K562 (cell line): ENCODE measurements around the gene RASGRP2. TPM values are rescaled to one million over a fixed set of nuclear protein-coding genes. Genes with fewer than 3 reads are reported as not detected.

Source experiments
- ATAC-seq: fragments of 200-7000 bp; cut with Tn5 transposase; 3 replicates; pipeline ENCODE4 v1.9.1; 2020; ENCODE audit warnings: moderate library complexity
- BruUV-seq: library from RNA; stranded (reverse); fragments of 400-500 nt; replicated peaks from 2 replicates; lab custom pipeline; 2021; lab: Mats Ljungman, UMichigan
- CTCF ChIA-PET: fragments of 300-600 bp; formaldehyde crosslinking; extraction: SDS; loops from one replicate; lab custom pipeline; 2021; ENCODE audit warnings: low intra/inter-chr PET ratio; lab: Yijun Ruan, JAX
- POLR2A ChIA-PET: fragments of 300-600, 350-650 bp; sonication (Branson Sonifier 250); formaldehyde crosslinking; extraction: SDS; loops from one replicate; lab custom pipeline; 2021; ENCODE audit warnings: antibody characterized with exemption, inconsistent platforms; lab: Yijun Ruan, JAX
- DNase-seq, 4 experiments: peaks; one replicate each; pipeline versions ENCODE4 v3.0.0 to v3.0.0-alpha.2; 2011 to 2018; ENCODE audit warnings: low spot score in 3 of 4, mixed read lengths in 3 of 4; ENCODE audit errors: extremely low read depth in 1 of 4
- FAIRE-seq: peaks from 2 replicates; lab custom pipeline; 2011; peaks lifted over from hg19 to GRCh38; lab: Jason Lieb, UNC
- H2AFZ ChIP-seq: 2 replicates; pipeline ENCODE4 v1.6.0; 2011; ENCODE audit warnings: low read depth, low read length, control low read depth, inconsistent platforms
- H3K27ac ChIP-seq: fragments of 200-600 bp; 3 replicates; pipeline ENCODE4 v1.8.0; 2011; ENCODE audit warnings: low read depth, mild to moderate bottlenecking, control low read depth, inconsistent platforms, low read length, moderate library complexity, mixed read lengths; ENCODE audit errors: extremely low read depth
- H3K27me3 ChIP-seq, 2 experiments: fragments of 300-600 bp in 1 of 2; 2 replicates in 1 of 2; 3 replicates in 1 of 2; pipeline versions ENCODE4 v1.6.0 to v1.8.0; 2011; ENCODE audit warnings: inconsistent platforms in 2 of 2, low read length in 2 of 2, mild to moderate bottlenecking in 1 of 2, mixed read lengths in 1 of 2, moderate library complexity in 1 of 2; ENCODE audit not compliant: control insufficient read depth in 2 of 2, insufficient read depth in 2 of 2
- H3K36me3 ChIP-seq: fragments of 300-600 bp; 3 replicates; pipeline ENCODE4 v1.8.0; 2011; ENCODE audit warnings: mild to moderate bottlenecking, low read length, inconsistent platforms; ENCODE audit not compliant: control insufficient read depth, insufficient read depth
- H3K4me1 ChIP-seq, 2 experiments: fragments of 200-600 bp in 1 of 2; replicated peaks in 1 of 2; 2 replicates in 1 of 2; 3 replicates in 1 of 2; pipeline versions ENCODE4 v1.5.1 to v1.8.0; 2011; ENCODE audit warnings: inconsistent platforms in 2 of 2, low read length in 2 of 2, mild to moderate bottlenecking in 1 of 2, mixed read lengths in 1 of 2, moderate library complexity in 1 of 2; ENCODE audit not compliant: control insufficient read depth in 2 of 2, insufficient read depth in 2 of 2
- H3K4me2 ChIP-seq: 2 replicates; pipeline ENCODE4 v1.6.1; 2011; ENCODE audit warnings: low read length, control low read depth, inconsistent platforms, mixed read lengths; ENCODE audit not compliant: insufficient read depth
- H3K4me3 ChIP-seq: fragments of 200-600 bp; sonication (generic), shearing (Covaris generic); 2 replicates; pipeline ENCODE4 v1.5.1; 2016; ENCODE audit warnings: control low read depth, inconsistent platforms
- H3K79me2 ChIP-seq: fragments of 200-600 bp; 3 replicates; pipeline ENCODE4 v1.8.0; 2011; ENCODE audit warnings: low read length, inconsistent platforms; ENCODE audit not compliant: control insufficient read depth, insufficient read depth
- H3K9ac ChIP-seq, 2 experiments: 2 replicates each; pipeline versions ENCODE4 v1.6.0 to v1.6.1; 2011; ENCODE audit warnings: low read depth in 2 of 2, low read length in 2 of 2, control low read depth in 1 of 2, inconsistent platforms in 1 of 2, mild to moderate bottlenecking in 1 of 2, mixed read lengths in 1 of 2; ENCODE audit not compliant: insufficient read depth in 1 of 2
- H3K9me1 ChIP-seq: one replicate; pipeline ENCODE4 v1.6.0; 2011; ENCODE audit warnings: inconsistent platforms, mild to moderate bottlenecking, low read length, moderate library complexity; ENCODE audit not compliant: control insufficient read depth, insufficient read depth
- H3K9me3 ChIP-seq: replicated peaks from 2 replicates; pipeline ENCODE4 v1.5.1; 2011; ENCODE audit warnings: low read depth, low read length, inconsistent platforms; ENCODE audit not compliant: control insufficient read depth, insufficient read depth
- H4K20me1 ChIP-seq: replicated peaks from 2 replicates; pipeline ENCODE4 v1.6.1; 2011; ENCODE audit warnings: low read length, inconsistent platforms, mixed read lengths; ENCODE audit not compliant: control insufficient read depth, insufficient read depth
- RCOR1 ChIP-seq, 2 experiments: IDR thresholded peaks; 2 replicates each; pipeline ENCODE4 v1.6.1; 2012; ENCODE audit warnings: low read depth in 2 of 2, low read length in 2 of 2, borderline replicate concordance in 1 of 2, improper control_type of control experiment in 1 of 2
- YBX1 ChIP-seq: fragments of 450-650 bp; IDR thresholded peaks from 2 replicates; pipeline ENCODE4 v1.7.1; 2016; ENCODE audit warnings: mild to moderate bottlenecking
- ZNF3 ChIP-seq: fragments of 250-450 bp; sonication (Bioruptor Pico); IDR thresholded peaks from 2 replicates; pipeline ENCODE4 v1.5.0; 2021; ENCODE audit warnings: mild to moderate bottlenecking, moderate library complexity
- ZNF324 ChIP-seq: fragments of 250-450 bp; sonication (Bioruptor Pico); IDR thresholded peaks from 2 replicates; pipeline ENCODE4 v1.4.0; 2020; ENCODE audit warnings: mild to moderate bottlenecking
- ZNF707 ChIP-seq: fragments of 250-450 bp; sonication (Bioruptor Pico); conservative IDR thresholded peaks from 2 replicates; pipeline ENCODE4 v1.8.0; 2022; ENCODE audit warnings: inconsistent platforms, mild to moderate bottlenecking, moderate library complexity
- WGBS: fragments of 100-300 bp; shearing (Covaris generic); methylation state at CpG from one replicate; pipeline ENCODE4 v1.1.6; 2016; ENCODE audit warnings: low coverage, mixed read lengths; ENCODE audit not compliant: insufficient coverage; ENCODE audit errors: missing lambda C conversion rate; 5-methylcytosine and 5-hydroxymethylcytosine counted together
- in situ Hi-C: fragments of 300-500 bp; cut with MboI; formaldehyde crosslinking; loops from 4 replicates; pipeline ENCODE4 v1.15.0; 2018; ENCODE audit warnings: inconsistent platforms, mixed read lengths
- intact Hi-C: fragments of 100-400 bp; cut with micrococcal nuclease; formaldehyde crosslinking; loops from 2 replicates; pipeline ENCODE4 v1.14.2; 2022
- polyA plus RNA-seq, 8 experiments: library from polyadenylated mRNA; depleted of rRNA in 4 of 8; stranded (reverse) in 5 of 8; unstranded in 3 of 8; fragments of >200 nt; fragmentation: Nextera tagmentation in 2 of 8; fragmentation: Illumina TruSeq in 1 of 8; extraction: Ambion mirVana in 2 of 8; extraction: Trizol in 1 of 8; gene quantifications; 2 replicates each; pipeline versions ENCODE4 v1.2.1 to v1.2.3, GENCODE V29; 2011 to 2014; ENCODE audit warnings: inconsistent platforms in 1 of 8, missing spikeins in 1 of 8
- total RNA-seq, 7 experiments: library from RNA; depleted of rRNA in 6 of 7; stranded (reverse); fragments of >200 nt in 6 of 7; fragmentation: Illumina TruSeq in 2 of 7; extraction: Trizol in 2 of 7; gene quantifications; 2 replicates each; pipeline versions ENCODE4 v1.2.1 to v1.2.3, GENCODE V29; 2011 to 2021; ENCODE audit warnings: low replicate concordance in 1 of 7

The RASGRP2 gene
- total and polyA plus RNA-seq, 9 of the 15 experiments (the other 6 are each of a cell fraction or from before 2014, with no cell fraction given) = 0.87 to 22.7 (median 5.5) TPM

DNA sequence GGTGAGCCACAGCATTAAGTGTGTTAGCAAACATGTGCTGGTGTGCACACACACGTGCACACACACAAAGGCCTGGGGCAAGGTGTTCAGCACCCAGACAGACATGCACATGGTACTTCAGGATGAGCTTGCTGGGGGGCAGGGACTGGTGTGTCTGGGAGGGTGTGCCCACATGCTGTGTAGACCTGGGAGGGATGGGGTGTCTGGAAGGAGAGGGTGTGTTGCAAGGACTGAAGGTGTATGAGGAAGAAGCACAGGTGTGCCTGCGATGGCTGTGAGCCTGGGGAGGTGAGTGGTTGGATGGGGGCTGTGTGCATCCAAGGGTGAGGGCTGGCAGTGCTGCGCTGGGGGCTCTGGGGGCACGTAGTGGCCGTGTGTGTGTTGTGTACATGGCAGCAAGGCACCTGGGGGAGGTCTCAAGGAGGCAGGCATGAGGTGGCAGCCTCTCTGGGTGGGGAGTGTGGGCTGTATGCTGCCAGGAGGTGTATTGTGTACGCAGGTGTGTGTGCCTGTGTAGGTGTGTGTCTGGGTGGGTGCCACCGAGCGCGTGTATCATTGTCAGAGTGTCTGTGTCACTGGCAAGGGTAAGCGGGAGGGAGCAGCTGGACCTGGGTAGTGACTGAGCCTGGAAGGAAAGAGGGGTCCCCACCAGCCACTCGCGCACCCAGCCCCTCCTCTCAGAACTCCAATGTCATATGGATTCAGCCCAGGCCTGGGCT lies 23.1 kb downstream of the RASGRP2 start (continued):
- TF ChIP-seq YBX1 = no peak
- no peak for TF ChIP-seq ZNF324 (CRISPR knock-in tag)
- no peak for TF ChIP-seq ZNF3
- no peak for TF ChIP-seq RCOR1 (IDR thresholded peaks at IDR 0.05; ENCODE audit: borderline replicate concordance in 1 of 2, low read depth in 2 of 2, low read length in 2 of 2)

GRCh38 chr11:64720167-64720566 lies 23.8 kb downstream of the RASGRP2 start:
- in situ Hi-C loops (no loop called here), intact Hi-C loops (loop anchor here (10.0 kb wide), 1 partner anchor 65 kb away; no protein-coding TSS in a partner anchor)
- H3K4me2 ChIP-seq = no peak overlapping the region
- H3K4me3 ChIP-seq = no peak overlapping the region
- POLR2A ChIA-PET = interaction anchor here (0.6 to 1.3 kb wide), 2 partner anchors 15 to 229 kb away, joined by 3 to 7 read pairs; no protein-coding TSS in a partner anchor
- DNase-seq (no peak), ATAC-seq (no peak), FAIRE-seq (no peak)
- 1% methylated on average over 9 of the region's 9 CpGs for WGBS
- H3K79me2 ChIP-seq = no peaks in the 10 kb centered on the region
- H3K27me3 ChIP-seq = peaks cover 26 to 52% of the 10 kb centered on the region in 2 experiments
- H3K36me3 ChIP-seq = no peaks in the 10 kb centered on the region
- H3K27ac ChIP-seq = no peak overlapping the region
- no peaks in the 10 kb centered on the region for H3K9me3 ChIP-seq
- H2AFZ ChIP-seq = no peak overlapping the region
- H4K20me1 ChIP-seq = peaks cover 23% of the 10 kb centered on the region
- no peaks in the 10 kb centered on the region for H3K9me1 ChIP-seq
- CTCF ChIA-PET = no interaction called here
- peaks cover 0 to 20% of the 10 kb centered on the region in 2 experiments; a peak in 3 of 5 replicates for H3K4me1 ChIP-seq
- no peak for TF ChIP-seq ZNF707
- H3K9ac ChIP-seq = no peak overlapping the region
- no TSS peak for BruUV-seq
